G401 (cell line): Measurements from ENCODE around the gene ABHD2. TPM values are rescaled to one million over a fixed set of nuclear protein-coding genes. Genes with fewer than 3 reads are reported as not detected.
"Not testable (repeated sequence)": the region's sequence is repeated elsewhere in the genome, so short reads cannot be mapped to it uniquely, and the experiment has no call there.

Experiments
- DNase-seq: peaks from one replicate; pipeline ENCODE4 v3.0.0-alpha.2; 2015; ENCODE audit warnings: low spot score
- in situ Hi-C: cut with HindIII; loops from 2 replicates; pipeline ENCODE4 v1.10.0; 2016; ENCODE audit warnings: low sequenced_read_pairs, mixed read lengths
- total RNA-seq: library from RNA; depleted of rRNA; stranded (reverse); fragments of >200 nt; shearing (Covaris generic); gene quantifications from 2 replicates; pipeline ENCODE4 v1.2.3, GENCODE V29; 2014; rRNA removed

The ABHD2 gene
- total RNA-seq, 1 experiment from 2014 or later: 12.4 TPM

DNA sequence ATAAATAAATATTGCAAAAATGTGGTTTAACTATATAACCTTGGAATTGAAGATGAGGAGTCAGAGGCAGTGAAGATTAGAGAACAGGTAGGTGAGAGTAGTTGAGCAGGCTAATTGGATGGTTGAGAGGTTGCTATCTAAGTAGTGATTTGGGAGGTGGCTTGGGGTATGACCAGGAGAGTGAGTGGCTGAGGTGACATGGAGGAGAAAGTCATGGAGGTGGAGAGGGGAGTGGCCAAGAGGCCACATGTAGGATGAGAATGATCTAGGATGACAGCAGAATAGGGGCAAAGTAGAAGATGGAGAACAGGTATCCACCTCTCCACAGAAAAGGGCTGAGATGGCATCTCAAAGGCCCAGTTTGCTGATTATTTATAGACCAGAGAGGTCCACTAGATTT, 143.6 kb downstream of the ABHD2 start:
- DNase-seq: no peak
- in situ Hi-C loops: no loop called here

DNA sequence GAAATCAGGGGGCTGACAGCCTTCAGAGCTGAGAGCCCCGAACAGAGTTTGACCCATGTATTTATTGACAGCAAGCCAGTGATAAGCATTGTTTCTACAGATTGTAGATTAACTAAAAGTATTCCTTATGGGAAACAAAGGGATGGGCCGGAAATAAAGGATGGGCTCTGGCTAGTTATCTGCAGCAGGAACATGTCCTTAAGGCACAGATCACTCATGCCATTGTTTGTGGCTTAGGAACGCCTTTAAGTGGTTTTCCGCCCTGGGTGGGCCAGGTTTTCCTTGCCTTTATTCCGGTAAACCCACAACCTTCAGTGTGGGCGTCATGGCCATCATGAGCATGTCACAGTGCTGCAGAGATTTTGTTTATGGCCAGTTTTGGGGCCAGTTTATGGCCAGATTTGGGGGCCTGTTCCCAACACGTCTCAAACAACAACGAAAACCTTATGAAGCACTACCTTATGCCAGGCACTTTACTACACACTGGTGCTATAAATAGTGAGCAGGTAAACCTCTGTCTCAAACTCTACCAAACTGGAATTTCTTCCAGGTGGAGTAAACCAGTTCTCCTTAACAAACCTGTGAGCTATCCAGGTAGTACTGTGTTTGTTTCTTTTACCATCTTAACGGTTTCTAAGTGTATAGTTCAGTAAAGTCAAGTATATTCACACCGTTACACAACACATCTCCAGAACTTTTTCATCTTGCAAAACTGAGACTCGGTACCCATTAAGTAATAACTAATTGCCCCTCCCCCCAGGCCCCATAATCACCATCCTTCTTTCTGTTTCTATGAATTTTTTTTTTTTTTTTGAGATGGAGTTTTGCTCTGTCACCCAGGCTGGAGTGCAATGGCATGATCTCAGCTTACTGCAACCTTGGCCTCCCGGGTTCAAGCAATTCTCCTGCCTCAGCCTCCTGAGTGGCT, 151.9 kb downstream of the ABHD2 start:
- DNase-seq, in situ Hi-C loops: not testable (repeated sequence)

DNA sequence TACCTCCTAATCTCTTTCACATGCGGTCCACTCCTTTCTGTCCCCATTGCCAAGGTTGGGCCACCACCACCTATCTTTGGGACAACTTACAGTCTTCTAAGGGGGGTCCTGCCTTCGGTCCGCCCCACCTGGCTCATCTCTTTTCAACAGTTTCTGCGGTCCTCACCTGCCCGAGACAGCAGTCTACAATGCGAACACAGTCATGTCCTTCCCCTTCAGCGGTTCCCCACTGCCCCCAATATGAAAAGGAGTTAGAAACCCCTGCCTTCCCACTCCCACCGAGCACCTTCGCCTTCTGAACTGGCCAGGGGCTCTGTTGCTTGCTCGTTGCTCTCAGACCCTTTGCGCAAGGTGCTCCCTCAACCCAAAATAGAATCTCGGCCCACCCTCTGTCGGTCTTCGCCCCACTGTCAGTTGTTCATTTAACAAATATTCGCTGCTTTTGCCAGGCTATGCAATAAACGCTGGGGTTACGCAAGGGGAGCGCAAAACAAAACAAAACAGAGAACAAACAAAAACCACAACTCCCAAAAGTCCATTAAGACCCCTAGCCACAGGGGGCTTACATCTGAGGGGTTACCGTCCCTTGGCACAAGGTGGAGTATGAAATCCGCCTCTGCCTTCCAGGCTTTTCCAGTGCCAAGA, 154.9 kb downstream of the ABHD2 start:
- no peak for DNase-seq
- in situ Hi-C loops: no loop called here

DNA sequence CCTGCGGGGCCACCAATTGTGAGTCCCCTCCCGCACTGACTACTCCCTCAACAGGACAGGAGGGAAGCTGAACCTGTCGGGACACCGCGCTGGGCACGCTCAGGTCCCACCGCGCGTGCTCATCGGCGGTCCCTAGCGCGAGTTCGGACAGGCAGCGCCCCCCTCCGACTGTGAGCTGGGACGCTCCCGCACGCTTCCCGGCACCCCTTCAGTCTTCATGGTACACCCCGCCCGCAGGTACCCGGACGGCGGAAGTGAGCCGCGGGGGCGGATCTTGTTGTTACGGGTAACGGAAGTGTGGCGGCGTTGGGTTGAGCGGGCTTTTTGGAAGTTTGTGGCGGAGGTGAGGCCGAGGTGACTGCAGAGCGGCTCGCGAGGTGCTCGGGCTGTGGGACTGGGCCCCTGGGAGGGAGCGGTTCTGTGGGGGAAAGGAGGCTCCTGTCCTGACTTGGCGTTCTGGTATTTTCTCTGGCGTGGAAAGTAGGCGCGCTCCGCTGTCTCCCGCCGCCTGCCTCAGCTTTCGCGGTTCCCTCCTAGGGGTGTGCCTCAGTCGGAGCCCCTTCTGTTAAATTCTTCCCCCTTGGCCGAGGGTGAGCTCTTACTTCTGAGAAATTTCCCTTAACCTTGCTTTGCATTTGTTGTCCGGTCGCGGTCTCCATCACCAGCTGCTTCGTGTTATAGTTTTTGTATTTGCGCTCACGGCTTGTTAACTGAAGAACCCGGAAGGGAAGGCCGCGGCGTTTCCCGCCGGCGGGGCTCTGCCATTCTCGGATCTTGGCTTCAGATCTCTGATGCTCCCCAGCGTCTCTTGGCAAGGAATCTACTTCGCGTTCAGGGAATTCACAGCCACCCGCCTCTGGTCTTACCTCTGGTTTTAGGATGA, 155.7 kb downstream of the ABHD2 start, which contains the start of gene FANCI:
TSS of gene FANCI (plus strand) at position 289 of the 883 bp plus-strand sequence. CDS start 3,669 bp downstream, outside the sequence.
- in situ Hi-C loops: no loop called here
- peak; percentile 94 for DNase-seq

DNA sequence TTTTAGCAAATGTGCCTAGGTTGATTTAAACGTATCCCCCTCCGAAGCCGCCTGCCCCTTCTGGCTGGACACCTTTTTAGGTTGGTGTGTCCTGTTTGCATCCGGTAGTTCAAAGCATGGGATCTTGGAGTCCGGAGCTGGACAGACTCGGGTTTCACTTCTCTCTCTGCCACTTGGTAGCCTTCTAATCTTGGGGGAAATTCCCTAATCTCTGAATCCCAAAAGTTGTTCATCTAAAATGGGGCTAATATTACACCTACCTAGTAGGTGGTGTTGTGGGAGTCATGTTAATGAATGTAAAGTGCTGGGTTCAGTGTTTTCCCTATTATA, 156.3 kb downstream of the ABHD2 start:
- in situ Hi-C loops: no loop called here
- DNase-seq: no peak

DNA sequence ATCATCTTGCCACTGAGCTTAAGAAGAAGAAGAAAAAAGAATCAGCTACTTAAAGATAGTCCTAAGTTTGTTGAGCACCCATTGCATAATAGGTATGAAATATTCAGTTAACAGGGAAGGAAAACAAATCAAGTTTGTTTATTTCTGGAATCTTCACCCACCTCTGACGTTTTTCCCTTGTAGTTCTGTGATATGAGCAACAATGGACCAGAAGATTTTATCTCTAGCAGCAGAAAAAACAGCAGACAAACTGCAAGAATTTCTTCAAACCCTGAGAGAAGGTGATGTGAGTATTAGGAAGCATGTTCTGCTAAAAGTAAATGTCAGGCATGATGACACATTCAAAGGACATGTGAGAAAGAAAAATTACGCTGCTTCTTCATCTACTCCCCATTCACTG, 159.2 kb downstream of the ABHD2 start:
- DNase-seq: no peak
- in situ Hi-C loops: no loop called here

DNA sequence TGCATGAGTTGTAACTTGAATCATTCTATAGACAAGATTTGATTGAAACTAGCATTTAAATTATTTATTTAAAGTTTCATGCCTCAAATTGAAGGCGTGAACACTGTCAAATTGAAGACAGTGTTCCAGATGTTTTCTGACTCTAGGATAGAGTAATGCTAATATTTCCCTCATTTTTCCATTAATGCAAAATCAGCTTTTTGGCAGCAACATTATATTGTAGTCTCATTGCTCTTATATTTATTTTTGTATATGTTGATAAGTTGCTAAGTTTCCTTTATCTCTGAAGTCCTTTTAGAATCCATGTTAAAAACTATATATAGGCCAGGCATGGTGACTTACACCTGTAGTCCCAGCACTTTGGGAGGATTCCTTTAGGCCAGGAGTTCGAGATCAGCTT, 160.3 kb downstream of the ABHD2 start:
- DNase-seq: no peak
- in situ Hi-C loops: no loop called here

DNA sequence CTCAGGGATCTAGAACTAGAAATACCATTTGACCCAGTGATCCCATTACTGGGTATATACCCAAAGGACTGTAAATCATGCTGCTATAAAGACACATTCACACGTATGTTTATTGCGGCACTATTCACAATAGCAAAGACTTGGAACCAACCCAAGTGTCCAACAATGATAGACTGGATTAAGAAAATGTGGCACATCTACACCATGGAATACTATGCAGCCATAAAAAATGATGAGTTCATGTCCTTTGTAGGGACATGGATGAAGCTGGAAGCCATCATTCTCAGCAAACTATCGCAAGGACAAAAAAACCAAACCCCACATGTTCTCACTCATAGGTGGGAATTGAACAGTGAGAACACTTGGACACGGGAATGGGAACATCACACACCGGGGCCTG, 161.9 kb downstream of the ABHD2 start:
- in situ Hi-C loops: loop anchor here (5.0 kb wide), 1 partner anchor 42 kb away; no protein-coding TSS in a partner anchor
- not testable (repeated sequence) for DNase-seq

Other genes with a start within 250 kb of the ABHD2 start
- gene HAPLN3, start 192.9 kb upstream of the ABHD2 start, total RNA-seq: 60.6 and 74.5 TPM in 2 replicates
- 108 and 114 TPM in 2 replicates for gene MFGE8, start 175.1 kb upstream of the ABHD2 start, total RNA-seq
- 0.95 and 6.6 TPM in 2 replicates for gene RLBP1, start 133.1 kb downstream of the ABHD2 start, total RNA-seq
- 30.3 and 40.9 TPM in 2 replicates for gene FANCI, start 155.5 kb downstream of the ABHD2 start, total RNA-seq
- gene POLG, start 246.4 kb downstream of the ABHD2 start, total RNA-seq: 93.8 and 95.5 TPM in 2 replicates